ENCODE data around the gene KCNJ2.

- TF ChIP-seq CTCF (IDR thresholded peaks at IDR 0.05): no peak
- no peak for TF ChIP-seq REST (IDR thresholded peaks at IDR 0.05; ENCODE audit: insufficient read depth in 1 of 2, low read depth in 2 of 2, low read length in 1 of 2)
- no peak for TF ChIP-seq POLR2AphosphoS5 (IDR thresholded peaks at IDR 0.05; ENCODE audit: low read depth, low read length)
- no peak for TF ChIP-seq SIN3A (IDR thresholded peaks at IDR 0.05; ENCODE audit: borderline replicate concordance, insufficient read depth, low read depth, low read length)
Measured at GRCh38 chr17:70185285-70185684, 16.0 kb downstream of the KCNJ2 start.
